WTC11 (cell line): ENCODE results near the gene GOLPH3L.
"Not testable (repeated sequence)": the region's sequence is repeated elsewhere in the genome, so short reads cannot be mapped to it uniquely, and the experiment has no call there.

Source experiments
- CTCF ChIP-seq: fragments of 200-600 bp; IDR thresholded peaks from 2 replicates; pipeline ENCODE4 v1.8.0; 2022; ENCODE audit warnings: antibody characterized with exemption
- E2F5 ChIP-seq: sonication (generic); formaldehyde crosslinking; IDR thresholded peaks from 2 replicates; pipeline ENCODE4 v1.8.1; 2022; ENCODE audit warnings: mild to moderate bottlenecking, moderate library complexity, missing genetic modification reagents
- GRHL2 ChIP-seq: fragments of 250-450 bp; sonication (Bioruptor Pico); IDR thresholded peaks from 2 replicates; pipeline ENCODE4 v1.8.0; 2022; ENCODE audit warnings: mild to moderate bottlenecking, moderate library complexity; ENCODE audit not compliant: insufficient replicate concordance, severe bottlenecking
- NFE2L1 ChIP-seq: sonication (generic); formaldehyde crosslinking; IDR thresholded peaks from 2 replicates; pipeline ENCODE4 v1.8.1; 2023; ENCODE audit warnings: missing genetic modification reagents
- SMAD3 ChIP-seq: sonication (generic); formaldehyde crosslinking; IDR thresholded peaks from 2 replicates; pipeline ENCODE4 v1.8.0; 2022; ENCODE audit warnings: missing genetic modification reagents, mild to moderate bottlenecking, borderline replicate concordance

- not testable (repeated sequence) for TF ChIP-seq SMAD3 (CRISPR knock-in tag); E2F5 (CRISPR knock-in tag); CTCF; NFE2L1 (CRISPR knock-in tag); GRHL2 (CRISPR knock-in tag)
Measured at GRCh38 chr1:150641126-150641815, 55.7 kb downstream of the GOLPH3L start.
